Measurements from ENCODE around the gene CD55. TPM values are rescaled to one million over a fixed set of nuclear protein-coding genes. Genes with fewer than 3 reads are reported as not detected.
"Not testable (repeated sequence)": the region's sequence is repeated elsewhere in the genome, so short reads cannot be mapped to it uniquely, and the experiment has no call there.

CD55 gene
- total and polyA plus RNA-seq, 8 donors, result 8.1 to 168 (median 25.6) TPM

- peaks cover 15 to 48% (median 33%) of the 10 kb centered on the region in 4 donors for H3K4me1 ChIP-seq
- no peaks in the 10 kb centered on the region for H3K27me3 ChIP-seq
- TF ChIP-seq POLR2AphosphoS5 (IDR thresholded peaks at IDR 0.05) (peak in 2 of 3 donors; percentile 68 to 89), POLR2A (IDR thresholded peaks at IDR 0.05) (no peak)
- H3K27ac ChIP-seq, result peak overlapping the region; percentile 40 to 77 (median 65)
- WGBS, 5 donors, result 16 to 34% (median 23%) methylated on average over 6 of the region's 6 CpGs
- DNase-seq, result peak; percentile 80 to 90
- intact Hi-C loops (cut with DNase I; ENCODE audit: low total_unique reads), result no loop called here
- no peaks in the 10 kb centered on the region for H3K9me3 ChIP-seq
- H3K4me3 ChIP-seq, result no peak overlapping the region
- no peaks in the 10 kb centered on the region for H3K36me3 ChIP-seq
Measured at GRCh38 chr1:207316622-207317391, 4.7 kb upstream of the CD55 start.

- H3K4me1 ChIP-seq, result peaks cover 15 to 51% (median 38%) of the 10 kb centered on the region in 4 donors
- no peak for TF ChIP-seq EP300 (IDR thresholded peaks at IDR 0.05)
- no peak for TF ChIP-seq POLR2A (IDR thresholded peaks at IDR 0.05)
- no peak for TF ChIP-seq POLR2AphosphoS5 (IDR thresholded peaks at IDR 0.05)
- TF ChIP-seq CTCF (IDR thresholded peaks at IDR 0.05), result no peak
- H3K27ac ChIP-seq, result peak overlapping the region in 2 of 5 donors; percentile 76 to 77
- no peaks in the 10 kb centered on the region for H3K9me3 ChIP-seq
- no peaks in the 10 kb centered on the region for H3K27me3 ChIP-seq
- 84 to 93% (median 88%) methylated on average over 3 of the region's 3 CpGs for WGBS, 5 donors
- DNase-seq, result no peak
- no peaks in the 10 kb centered on the region for H3K36me3 ChIP-seq
- intact Hi-C loops (cut with DNase I; ENCODE audit: low total_unique reads), result no loop called here
- no peak overlapping the region for H3K4me3 ChIP-seq
Measured at GRCh38 chr1:207317561-207317960, 3.9 kb upstream of the CD55 start.

- Histone ChIP-seq H3K27me3 (no peaks in the 10 kb centered on the region), H3K4me1 (peaks cover 15 to 57% (median 42%) of the 10 kb centered on the region in 4 donors), H3K9me3 (no peaks in the 10 kb centered on the region), H3K4me3 (no peak overlapping the region), H3K36me3 (no peaks in the 10 kb centered on the region), H3K27ac (peak overlapping the region in 2 of 5 donors; percentile 29 to 76)
- intact Hi-C loops (cut with DNase I; ENCODE audit: low total_unique reads), result no loop called here
- 74 to 85% (median 82%) methylated on average over 3 of the region's 3 CpGs for WGBS, 5 donors
- no peak for DNase-seq
- TF ChIP-seq POLR2A (IDR thresholded peaks at IDR 0.05), result no peak
- no peak for TF ChIP-seq POLR2AphosphoS5 (IDR thresholded peaks at IDR 0.05)
- no peak for TF ChIP-seq EP300 (IDR thresholded peaks at IDR 0.05)
- TF ChIP-seq CTCF (IDR thresholded peaks at IDR 0.05), result no peak
Measured at GRCh38 chr1:207318072-207318619, 3.3 kb upstream of the CD55 start.

DNA sequence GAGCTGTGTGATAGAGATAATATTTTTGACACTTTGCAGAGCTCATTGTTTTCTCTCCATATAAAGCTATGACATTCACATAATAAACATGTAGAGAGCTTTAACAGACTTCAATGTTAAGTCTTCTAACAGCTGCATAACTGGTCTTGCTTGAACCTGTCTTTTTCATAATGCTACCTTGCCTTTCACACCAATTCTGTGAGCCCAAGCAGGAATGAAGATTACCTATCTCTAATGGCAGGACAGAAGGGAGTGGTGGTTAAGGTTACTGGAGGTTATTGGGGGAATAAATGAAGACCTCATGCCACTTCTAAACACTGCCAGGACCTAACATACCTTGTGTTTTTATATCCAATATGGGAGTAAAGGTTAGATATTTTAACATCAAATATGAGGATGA lies 2.3 kb upstream of the CD55 start:
- intact Hi-C loops (cut with DNase I; ENCODE audit: low total_unique reads), result no loop called here
- H3K9me3 ChIP-seq, result no peaks in the 10 kb centered on the region
- H3K27me3 ChIP-seq, result no peaks in the 10 kb centered on the region
- no peak for TF ChIP-seq POLR2A (IDR thresholded peaks at IDR 0.05)
- TF ChIP-seq POLR2AphosphoS5 (IDR thresholded peaks at IDR 0.05), result no peak
- TF ChIP-seq EP300 (IDR thresholded peaks at IDR 0.05), result no peak
- no peak for TF ChIP-seq CTCF (IDR thresholded peaks at IDR 0.05)
- peak overlapping the region in 2 of 5 donors; percentile 29 to 97 for H3K27ac ChIP-seq
- peaks cover 0 to 6% (median 0%) of the 10 kb centered on the region in 4 donors for H3K36me3 ChIP-seq
- peak in 1 of 2 donors; percentile 29 for DNase-seq
- H3K4me1 ChIP-seq, result peaks cover 22 to 67% (median 47%) of the 10 kb centered on the region in 4 donors
- no peak overlapping the region for H3K4me3 ChIP-seq

DNA sequence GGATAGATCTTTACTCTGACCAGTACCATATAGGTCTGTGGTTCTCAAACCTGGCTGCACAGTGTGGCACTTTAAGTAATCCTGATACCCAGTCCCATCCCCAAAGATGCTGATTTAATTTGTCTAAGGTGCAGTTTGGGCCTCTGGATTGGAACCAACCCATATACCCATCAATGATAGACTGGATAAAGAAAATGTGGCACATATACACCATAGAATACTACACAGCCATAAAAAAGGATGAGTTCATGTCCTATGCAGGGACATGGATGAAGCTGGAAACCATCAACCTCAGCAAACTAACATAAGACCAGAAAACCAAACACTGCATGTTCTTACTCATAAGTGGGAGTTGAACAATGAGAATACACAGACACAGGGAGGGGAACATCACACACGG lies 1.4 kb upstream of the CD55 start:
- intact Hi-C loops (cut with DNase I; ENCODE audit: low total_unique reads); H3K27me3 ChIP-seq; H3K9me3 ChIP-seq; DNase-seq; H3K4me3 ChIP-seq: not testable (repeated sequence)
- 47 to 65% (median 63%) methylated on average over 1 of the region's 1 CpG for WGBS, 5 donors
- H3K27ac ChIP-seq, result peak overlapping the region in 3 of 5 donors; percentile 92 to 97 (median 94)
- peaks cover 22 to 71% (median 45%) of the 10 kb centered on the region in 4 donors for H3K4me1 ChIP-seq
- H3K36me3 ChIP-seq, result peaks cover 0 to 15% (median 0%) of the 10 kb centered on the region in 4 donors
